Epidermal melanocyte (primary cell): Measurements from ENCODE around the gene ADAM22.
A peak's percentile ranks its signal among the peaks of the same experiment; 100 is the strongest.

Experiments
- DNase-seq: peaks from one replicate; pipeline ENCODE4 v3.0.0; 2011; ENCODE audit warnings: low spot score; ENCODE audit not compliant: insufficient read length

Gene ADAM22

GRCh38 chr7:87960239-87960638 is 26.2 kb downstream of the ADAM22 start:
- no peak for DNase-seq

- DNase-seq, result no peak
These were observed 27.7 kb downstream of the ADAM22 start for GRCh38 chr7:87961754-87962153.

- no peak for DNase-seq
These were observed 32.2 kb downstream of the ADAM22 start for GRCh38 chr7:87966271-87966670.

GRCh38 chr7:87968021-87968420 is 34.0 kb downstream of the ADAM22 start:
- DNase-seq, result no peak

DNA sequence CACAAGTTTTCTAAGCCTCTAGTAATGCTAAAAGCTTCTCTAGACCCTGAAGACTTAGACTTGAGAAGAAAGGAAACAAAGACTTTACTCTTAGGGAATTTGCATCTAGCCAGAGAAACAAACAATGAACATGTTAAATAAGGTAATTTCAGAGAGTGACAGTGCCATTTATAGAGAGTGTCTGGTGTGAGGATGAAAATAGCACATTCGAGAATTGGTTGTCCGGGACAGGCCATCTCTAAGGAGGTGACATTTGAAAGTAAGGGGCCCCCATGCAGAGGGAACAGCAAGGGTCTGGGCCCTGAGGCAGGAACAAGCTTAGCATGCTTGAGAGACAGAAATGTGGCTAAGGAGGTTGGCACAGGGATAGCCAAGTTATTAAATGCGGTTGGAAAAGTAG is 48.1 kb downstream of the ADAM22 start:
- DNase-seq, result no peak

DNA sequence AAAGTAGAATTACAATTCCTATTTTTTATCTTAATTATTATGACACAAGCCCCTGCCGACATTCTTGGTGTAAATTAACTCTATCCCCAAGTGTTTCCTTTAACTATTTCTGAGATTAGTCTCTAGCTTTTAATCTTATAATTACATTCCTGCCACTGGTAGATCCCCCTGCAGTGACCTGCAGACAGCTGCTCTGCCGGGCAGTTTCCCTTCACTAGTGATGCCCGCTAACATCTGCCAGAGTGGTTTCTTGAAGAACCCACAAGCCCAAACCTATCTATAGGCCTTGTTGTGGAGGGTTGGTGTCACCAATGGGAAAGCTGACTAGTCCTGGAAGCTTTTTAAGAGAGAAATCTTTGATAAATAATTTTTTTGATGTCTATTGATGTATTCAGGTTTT is 50.0 kb downstream of the ADAM22 start:
- no peak for DNase-seq

DNA sequence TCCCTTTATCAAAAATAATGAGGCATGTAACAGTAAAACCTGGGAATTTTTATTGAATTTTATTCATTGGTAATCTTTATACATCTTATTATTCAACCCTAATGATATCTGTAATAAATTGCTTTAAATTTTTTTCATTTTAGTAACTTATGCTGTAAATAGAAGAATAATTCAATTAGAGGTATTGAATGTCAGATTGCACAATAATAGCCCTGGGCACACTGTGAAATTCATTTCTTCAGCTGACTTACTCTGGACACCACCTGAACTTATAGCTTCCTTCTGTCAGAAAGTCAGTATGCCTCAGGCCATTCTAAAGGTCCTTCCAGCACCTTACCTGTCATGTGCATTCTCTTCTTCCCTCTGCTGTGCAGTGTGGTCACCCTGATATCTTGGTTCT is 59.2 kb downstream of the ADAM22 start:
- DNase-seq, result no peak

- no peak for DNase-seq
These were observed 65.2 kb downstream of the ADAM22 start for GRCh38 chr7:87999261-87999660.

GRCh38 chr7:88001744-88002530 is 67.9 kb downstream of the ADAM22 start:
- DNase-seq, result no peak

DNA sequence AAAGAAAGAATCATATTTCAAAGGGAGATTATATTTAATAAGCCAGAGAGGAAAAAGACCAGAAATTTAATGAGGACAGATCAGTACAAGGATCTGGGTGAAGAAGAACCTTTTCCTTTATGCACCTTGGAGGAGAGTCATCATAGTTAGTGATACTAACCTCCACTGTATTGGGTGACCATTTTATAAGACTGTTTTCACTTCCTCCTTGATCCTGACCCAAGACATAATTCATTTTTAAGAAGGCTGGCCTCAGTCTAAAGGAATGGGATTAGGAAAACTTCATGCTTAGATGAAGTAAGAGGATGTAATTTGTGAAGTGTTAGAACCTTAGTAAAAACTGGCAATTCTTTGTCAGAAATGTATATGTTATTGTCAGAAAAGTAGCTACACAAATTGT is 68.6 kb downstream of the ADAM22 start:
- DNase-seq, result no peak

GRCh38 chr7:88003581-88003980 is 69.5 kb downstream of the ADAM22 start:
- no peak for DNase-seq

DNA sequence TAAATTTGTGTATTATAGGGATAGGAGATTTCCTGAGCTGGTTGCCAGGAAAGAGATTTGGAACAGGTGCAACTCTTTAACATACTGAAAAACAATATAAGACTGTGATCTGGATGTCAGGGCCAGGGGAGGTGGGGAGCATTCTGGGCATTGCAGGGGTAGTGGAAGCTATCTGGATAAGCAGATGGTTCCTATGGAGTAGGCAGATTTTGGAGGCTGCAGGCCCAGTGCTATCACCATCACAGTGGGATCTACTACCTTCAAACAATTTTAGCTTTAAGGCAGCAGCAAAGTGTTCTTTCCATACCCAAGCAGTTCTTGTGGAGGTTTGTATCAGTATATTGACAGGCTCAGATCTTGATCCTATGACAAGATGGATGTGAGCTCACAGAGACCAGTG is 71.1 kb downstream of the ADAM22 start:
- no peak for DNase-seq

- no peak for DNase-seq
These were observed 75.6 kb downstream of the ADAM22 start for GRCh38 chr7:88009651-88010050.

DNA sequence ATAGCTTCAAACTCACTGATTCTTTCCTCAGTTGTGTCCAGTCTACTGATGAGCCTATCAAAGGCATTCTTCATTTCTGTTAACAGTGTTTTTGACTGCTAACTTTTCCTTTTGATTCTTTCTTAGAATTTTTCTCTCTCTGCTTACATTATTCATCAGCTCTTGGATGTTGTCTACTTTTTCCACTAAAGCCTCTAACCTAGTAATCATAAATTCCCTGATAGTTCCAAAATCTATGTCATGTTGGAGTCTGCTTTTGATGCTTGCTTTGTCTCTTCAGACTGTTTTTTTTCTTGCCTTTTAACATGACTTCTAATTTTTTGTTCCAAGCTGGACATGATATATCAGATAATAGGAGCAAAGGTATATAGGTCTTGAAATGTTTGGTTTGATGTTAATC is 78.0 kb downstream of the ADAM22 start:
- DNase-seq, result no peak

DNA sequence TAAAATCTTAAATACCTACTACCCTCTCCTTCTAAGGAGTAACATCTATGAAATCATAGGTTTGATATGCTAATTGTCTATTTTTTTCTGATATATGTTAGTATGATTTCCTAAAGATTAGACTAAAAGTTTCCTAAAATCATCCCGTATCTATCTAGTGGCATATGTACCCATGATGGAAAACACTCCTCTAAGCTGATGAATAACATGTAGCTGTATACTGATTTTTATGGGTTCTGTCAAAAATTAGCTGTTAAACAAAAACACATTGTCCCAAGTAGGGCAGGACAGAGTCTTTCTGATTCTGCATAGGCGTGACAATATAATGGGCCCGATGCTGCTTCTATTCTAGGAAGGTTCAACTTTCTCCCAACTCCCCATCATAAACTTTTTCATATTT is 79.9 kb downstream of the ADAM22 start:
- DNase-seq, result no peak

- no peak for DNase-seq
These were observed 80.5 kb downstream of the ADAM22 start for GRCh38 chr7:88014581-88014980.

DNA sequence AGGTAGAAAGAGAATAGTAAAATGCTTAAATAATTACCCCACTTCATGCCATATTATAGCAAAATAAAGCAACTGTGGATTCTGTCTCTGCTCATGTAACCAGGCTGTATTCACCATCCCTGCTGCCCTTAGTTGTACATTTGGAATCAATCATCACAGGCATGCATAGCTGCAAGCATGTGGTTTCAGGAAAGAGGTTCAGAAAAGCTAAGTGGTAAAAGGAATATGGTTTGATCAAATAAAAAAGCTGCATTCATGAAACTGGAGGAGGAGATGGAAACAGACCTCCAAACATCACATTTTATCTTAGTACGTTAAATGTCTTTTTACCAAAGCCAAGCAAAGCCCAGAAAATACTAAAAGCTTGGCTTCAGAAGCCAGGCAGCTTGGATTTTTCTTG is 81.3 kb downstream of the ADAM22 start:
- DNase-seq, result peak; percentile 37

GRCh38 chr7:88018501-88018900 is 84.5 kb downstream of the ADAM22 start:
- DNase-seq, result no peak

GRCh38 chr7:88020953-88021665 is 87.1 kb downstream of the ADAM22 start:
- DNase-seq, result no peak

GRCh38 chr7:88027724-88028123 is 93.7 kb downstream of the ADAM22 start:
- no peak for DNase-seq

- DNase-seq, result no peak
These were observed 100.1 kb downstream of the ADAM22 start for GRCh38 chr7:88034083-88034695.

DNA sequence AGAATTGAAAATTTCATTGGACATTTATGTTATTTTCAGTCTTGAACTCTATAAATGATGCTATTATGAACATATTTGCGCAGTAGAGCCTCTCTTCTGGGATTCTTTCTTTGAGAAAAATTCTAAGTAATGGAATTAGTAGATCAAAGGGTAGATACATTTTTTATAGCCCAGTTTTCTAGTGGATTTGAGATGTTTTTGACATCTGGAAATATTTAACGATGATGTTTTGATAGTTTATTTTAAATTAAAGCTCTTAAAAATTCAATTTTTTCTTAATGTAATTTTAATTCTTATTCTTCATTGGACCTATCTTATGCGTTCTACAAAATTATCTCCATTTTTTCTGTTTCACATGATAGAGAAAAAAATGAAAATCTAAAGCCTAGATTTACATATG is 103.0 kb downstream of the ADAM22 start:
- DNase-seq, result no peak

DNA sequence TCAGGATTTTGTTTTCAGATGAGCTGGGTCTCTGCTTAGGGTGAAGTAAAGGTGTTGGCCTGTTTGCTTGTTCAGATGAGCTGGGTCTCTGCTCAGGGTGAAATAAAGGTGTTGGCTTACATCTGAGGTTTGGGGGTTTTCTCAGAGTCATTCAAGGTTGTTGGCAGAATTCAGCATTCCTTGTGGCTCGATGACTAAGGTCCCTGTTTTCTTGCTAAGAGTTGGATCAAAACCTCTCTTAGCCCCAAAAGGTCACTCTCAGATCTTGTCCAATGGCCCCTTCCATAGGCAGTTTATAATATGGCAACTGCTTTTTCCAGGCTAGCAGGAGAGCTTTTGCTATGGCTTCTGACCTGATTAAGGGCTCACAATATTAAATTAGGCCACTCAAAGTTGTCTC is 106.6 kb downstream of the ADAM22 start:
- no peak for DNase-seq
